HUDEP-2 (cell line): ENCODE data around the gene COL26A1.

Experiments
- DNase-seq, 76 experiments: peaks; one replicate each; lab custom pipeline; 2025; ENCODE audit not compliant: unreplicated experiment in 76 of 76; lab: John Stamatoyannopoulos, UW

COL26A1 gene

DNA sequence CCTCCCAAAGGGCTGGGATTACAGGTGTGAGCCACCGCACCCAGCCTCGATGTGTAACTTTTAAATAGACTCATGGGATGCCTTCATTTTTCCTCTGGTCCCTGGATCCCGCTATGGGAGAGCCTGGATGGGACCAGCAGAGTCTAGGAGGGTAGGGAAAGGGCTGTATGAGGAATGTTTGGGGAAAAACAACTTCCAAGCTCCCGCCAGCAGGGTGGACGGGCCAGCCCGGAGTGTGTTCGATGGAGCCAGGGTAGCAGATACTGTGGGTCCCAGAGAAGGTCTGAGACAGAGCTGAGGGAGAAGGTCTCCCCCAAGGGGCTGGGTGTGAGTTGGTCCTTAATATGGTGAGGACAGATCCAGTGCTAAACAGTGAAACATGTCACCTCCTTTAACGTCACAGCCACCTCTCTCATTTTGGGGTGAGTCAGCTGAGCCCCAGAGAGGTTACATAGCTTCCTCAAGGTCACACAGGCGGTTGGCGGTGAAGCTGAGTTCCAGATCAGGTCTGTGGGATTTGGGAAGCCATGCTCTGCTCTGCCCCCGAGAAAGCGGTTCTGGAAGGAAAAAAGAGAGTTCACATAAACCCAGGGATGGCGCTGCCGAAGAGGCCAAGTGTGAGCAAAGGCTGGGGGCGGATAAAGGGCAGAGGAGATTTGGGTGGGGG lies 200.0 kb downstream of the COL26A1 start:
- no peak for DNase-seq

DNA sequence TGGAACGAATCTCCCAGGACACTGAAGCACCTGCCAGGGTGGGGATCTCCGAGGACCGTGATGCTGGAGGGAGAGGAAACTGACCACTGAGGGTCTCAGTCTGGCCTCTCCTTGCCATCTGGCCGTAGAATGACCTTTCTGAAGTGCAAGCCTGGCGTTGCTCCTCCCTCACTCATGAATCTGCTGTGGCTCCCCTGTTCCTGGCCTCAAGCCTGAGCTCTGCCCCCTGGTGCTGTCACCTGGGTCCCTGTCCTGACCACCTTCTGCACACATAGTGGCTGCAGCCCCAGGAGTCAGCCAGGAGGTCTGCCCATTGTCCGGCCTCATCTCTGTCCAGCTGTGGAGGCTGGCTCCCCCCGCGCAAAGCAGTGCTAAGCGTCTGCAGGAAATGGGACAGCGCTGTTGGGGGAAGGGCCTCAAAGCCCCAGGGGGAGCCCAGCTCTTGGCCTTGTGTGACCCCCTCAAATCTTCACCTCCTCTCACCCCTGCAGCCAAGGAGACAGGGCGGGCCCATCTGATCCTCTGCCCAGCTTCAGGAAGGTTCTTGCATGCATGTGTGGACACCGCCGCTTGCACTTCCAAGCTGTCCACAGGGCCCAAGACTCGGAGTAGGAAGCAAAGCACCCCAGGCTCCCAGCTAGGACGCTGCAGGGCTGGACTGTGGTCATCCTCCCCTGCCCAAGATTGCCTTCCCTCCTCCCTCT lies 200.7 kb downstream of the COL26A1 start:
- DNase-seq, result no peak

DNA sequence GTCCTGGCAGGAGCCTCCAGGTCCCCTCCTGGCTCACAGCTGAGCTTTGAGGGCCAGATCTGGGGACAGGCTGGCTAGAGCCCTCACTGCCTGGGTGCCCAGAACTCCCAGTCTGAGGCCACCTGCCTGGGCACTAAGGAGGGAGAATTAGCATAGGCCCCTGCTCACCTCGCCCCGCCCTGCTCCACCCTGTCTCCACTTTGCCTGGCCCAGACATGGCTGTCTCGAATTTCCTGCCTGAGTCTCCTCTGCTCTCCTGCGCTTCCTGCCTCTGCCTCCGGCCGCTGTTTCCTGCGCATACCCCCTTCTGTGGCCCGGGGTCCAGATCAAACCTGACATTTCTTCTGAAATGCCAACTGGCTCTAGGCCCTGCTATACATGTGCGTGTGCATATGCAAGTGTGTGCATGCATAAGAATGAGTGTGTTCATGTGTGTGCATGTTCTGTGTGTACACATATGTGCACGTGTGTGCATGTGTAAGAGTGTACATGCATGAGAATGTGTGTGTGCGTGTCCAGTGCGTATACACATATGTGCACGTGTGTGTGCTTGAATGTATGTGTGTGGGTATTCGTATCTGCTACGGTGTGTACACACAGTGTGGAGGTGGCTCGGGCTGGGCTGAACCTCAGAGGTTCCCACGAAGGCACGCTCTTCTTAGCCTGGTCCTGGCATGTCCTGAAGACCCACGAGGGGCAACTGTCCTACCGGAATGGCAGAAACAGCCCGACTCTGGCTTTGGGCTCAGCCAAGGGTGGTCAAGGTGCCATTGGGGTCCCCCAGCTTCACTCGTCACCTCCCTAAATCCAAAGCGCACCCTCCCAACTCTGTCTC lies 201.5 kb downstream of the COL26A1 start:
- no peak for DNase-seq

DNA sequence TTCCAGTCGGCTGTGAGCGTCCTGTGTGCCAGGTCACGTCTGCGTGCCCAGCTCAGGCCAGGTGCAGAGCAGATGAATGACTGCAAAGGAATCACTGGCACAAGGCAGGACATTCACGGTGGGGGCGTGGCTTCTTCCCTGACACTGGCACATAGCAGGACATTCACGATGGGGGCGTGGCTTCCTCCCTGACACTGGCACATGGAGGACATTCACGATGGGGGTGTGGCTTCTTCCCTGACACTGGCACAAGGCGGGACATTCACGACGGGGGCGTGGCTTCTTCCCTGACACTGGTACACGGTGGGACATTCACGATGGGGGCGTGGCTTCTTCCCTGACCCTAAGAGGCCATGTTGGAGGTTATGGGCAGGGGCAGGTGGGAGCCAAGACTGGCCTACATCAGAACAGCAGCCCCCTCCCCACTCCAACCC lies 202.1 kb downstream of the COL26A1 start:
- DNase-seq, result peak in 13 of 76 experiments; percentile 2 to 31 (median 8)

DNA sequence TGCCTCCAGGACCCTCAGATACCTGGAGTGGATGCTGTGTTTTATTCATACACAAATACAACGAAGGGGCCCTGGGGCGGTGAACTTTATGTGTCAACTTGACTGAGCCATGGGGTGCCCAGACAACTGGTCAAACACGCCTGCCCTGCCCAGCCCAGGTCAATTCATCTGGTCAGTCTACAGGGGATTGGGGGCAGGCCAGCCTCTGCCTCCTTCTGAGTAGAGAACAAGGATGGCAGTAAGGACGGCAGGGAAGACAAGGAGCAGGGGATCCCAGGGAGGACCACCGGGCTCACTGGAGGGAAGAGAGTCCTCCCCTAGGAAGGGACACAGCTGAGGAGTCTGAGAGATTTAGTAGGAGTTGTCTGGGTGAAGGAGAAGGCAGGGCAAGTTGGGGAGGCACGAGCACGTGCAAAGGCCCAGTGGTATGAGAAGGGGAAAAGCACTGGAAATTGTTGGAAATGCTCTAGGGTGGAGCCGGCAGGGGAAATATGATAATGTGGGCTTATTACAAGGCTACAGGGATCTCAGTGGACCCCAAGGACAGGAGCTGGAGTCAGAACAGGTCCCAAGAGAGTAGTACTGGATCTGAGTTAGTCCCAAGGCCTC lies 203.0 kb downstream of the COL26A1 start:
- no peak for DNase-seq

DNA sequence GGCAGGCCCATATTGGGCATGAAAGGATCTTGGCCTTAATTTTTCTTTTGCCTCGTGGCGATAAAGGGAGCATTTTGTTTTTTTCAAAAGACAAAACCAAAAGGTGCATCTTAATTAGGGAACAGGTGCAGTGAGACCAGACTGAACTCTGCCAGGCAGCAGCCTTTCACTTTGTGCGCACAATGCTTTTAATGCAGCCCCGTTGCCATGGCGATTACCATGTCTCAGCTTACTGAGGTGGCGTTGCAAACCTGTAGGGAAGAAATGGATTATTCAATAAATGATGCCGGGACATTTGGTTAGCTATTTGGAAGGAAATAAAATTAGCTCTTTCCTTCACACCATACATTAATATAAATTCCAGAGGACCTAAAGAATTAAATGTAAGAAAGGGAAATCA lies 204.6 kb downstream of the COL26A1 start:
- DNase-seq, result no peak

DNA sequence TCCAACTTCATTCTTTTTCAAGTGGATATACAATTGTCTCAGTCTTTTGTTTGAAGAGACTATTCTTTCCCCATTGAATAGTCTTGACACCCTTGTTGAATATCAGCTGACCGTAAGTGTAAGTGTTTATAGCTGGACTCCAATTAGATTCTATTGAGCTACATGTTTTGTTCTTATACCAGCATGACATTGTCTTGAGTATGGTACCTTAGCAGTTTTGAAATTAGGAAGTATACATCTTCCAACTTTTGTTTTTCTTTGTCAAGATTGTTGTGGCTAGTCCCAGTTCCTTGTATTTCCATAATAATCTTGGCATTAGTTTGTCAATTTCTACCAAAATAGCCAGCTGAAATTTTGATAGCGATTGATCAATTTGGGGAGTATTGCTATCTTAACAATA lies 209.5 kb downstream of the COL26A1 start:
- DNase-seq, result no peak

DNA sequence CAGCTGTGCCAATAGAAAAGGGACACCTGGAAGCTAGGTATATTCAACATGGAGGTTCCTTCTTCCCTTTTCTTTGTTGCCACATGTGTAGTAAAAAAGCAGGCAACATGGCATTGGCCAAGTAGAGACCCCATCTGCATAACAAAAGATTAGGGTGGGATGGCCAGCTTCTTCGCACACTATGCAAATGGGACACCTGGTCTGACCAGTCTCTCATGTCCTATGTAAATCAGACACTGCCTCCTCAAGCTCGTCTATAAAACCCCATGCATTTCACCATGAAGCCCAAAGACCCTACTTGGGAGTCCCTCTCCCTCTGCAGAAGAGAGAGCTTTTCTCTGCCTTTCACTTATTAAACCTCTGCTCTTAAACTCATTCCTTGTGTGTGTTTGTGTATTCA lies 212.5 kb downstream of the COL26A1 start:
- DNase-seq, result no peak

DNA sequence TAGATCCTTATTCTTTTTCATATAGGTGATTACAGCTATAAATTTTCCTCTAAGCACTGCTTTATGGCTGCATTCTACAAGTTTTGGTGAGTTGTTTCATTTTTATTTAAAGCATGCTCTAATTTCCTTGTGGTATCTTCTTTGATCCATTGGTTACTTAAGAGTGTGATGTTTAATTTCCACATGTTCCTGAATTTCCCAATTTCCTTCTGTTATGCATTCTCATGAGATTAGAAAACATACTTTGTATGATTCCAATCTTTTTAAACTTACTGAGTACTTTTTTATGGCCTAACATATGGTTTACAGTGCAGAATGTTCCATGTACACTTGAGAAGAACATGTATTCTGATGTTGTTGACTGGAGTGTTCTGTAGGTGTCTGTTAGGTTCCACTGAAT lies 213.0 kb downstream of the COL26A1 start:
- no peak for DNase-seq

DNA sequence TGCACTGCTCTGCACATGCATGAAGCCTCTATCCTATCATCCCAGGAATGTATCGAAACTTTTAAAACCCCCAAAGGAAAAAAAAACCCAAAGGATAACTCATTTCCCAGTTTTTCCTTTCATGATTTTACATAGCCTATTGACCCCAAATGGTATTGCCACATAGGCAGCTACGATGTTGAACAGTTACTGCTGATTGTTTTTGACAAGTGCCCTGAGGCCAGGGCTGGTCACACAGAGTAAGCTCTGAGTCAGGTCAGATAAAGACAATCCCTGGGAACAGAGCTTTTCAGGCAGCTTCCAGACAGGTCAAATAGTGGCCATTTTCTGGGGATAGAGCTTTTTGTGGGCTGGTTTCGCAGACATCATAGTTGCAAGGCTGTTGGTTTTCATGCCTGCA lies 214.3 kb downstream of the COL26A1 start:
- DNase-seq, result no peak

DNA sequence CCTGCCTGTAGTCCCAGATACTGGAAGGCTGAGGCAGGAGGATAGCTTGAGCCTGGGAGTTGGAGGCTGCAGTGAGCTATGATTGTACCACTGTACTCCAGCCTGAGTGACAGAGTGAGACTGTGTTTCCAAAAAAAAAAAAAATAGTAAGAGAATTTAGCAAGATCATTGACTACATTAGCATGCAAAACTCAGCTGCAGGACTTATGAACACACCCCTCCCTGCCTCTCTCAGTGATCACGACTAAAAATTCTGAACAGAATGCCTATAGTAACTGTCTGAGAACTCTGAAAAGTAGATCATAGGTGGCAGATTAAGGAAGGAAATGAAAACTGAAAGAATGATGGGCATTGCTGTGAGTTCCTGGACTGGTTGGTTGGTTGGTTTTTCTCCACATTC lies 215.9 kb downstream of the COL26A1 start:
- no peak for DNase-seq

DNA sequence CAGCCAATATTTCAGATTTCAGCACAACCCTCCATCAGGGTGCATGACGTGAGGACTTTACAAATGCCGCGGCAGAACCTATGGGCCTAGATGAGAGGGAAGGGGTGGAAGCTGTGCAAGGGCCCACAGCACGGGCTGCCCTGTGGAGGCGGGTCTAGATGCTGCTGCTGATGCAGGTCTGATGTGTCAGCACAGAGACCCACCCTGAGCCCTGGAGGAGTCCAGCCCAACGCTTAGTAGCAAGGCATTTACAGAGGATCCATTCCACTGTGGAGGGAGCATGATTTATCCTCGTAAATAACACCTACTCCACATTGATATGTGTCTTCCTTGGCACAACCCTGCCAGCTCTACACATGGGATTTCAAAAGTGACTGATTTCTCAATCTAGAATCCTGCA lies 217.9 kb downstream of the COL26A1 start:
- no peak for DNase-seq

DNA sequence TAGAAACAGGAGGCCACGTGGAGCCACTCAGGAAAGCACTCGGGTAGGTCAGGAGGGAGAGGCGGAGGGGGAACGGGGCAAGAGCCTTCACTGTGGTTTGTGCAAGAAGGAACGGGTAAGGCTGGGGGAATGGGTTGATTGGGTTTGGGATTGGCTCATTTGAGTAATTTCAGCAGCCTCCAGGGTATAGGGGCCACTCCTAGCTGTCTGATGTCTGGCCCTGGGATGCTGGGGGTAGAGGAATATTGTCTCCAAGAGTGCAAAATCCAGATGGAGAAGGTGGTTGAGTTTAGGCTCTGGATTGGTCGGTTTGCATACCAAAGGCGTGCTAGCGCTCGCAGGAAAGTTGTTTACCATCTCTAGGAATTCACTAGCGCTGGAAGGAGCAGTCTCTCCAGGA lies 219.2 kb downstream of the COL26A1 start:
- no peak for DNase-seq

DNA sequence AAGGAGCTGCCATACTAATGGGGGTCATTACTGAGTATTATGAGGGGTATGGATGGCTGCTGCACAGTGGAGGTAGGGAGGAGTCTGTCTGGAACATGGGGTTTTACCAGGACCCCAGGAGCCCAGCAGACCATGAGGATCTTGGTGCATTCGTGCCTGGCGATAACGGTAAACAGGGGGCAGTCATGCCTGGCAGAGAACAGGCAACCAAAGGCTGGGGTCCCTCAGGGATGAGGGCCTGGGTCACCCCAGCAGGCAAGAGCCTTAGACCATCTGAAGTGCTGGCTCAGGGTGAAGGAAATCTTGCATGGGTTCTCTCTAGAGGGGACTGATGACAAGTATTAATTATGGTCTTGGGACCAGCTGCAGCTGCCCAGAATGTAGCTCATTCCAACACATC lies 220.3 kb downstream of the COL26A1 start:
- no peak for DNase-seq

DNA sequence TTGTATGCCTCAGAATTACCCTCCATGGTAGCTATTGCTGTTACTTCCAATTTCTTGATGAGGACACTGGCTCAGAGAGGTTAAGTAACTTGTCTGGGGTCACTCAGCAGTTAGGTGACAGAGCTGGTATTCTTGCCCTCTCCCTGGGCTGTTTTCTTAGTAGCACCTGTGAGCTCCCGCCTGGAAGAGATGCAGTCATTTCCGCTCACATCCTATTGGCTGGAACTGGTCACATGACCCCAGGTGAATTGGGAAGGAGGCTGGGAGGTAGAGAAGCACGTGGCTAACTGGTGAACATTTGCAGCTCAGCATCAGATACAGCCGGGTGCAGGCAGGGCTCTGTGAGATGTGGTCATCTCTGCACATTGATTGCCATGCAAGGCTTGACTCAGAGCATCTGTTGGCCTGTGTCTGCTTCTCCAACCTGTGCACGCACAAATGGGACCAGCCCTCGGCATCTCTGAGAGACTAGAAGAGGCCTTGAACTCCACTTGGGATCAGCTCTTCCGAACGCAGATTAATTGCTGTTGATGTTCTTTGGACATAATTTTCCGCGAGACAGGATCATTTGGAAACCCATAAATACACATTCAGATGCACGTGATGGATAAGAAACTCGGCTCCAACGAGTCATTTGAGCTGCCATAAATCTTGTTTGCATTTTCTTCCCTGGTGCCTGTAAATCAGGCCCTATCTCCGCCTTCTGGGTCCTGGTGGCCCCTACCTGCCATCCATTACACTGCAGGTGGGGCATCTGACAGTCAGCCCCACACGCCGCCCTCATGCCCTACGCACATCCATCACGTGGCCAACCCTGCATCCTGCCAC lies 223.6 kb downstream of the COL26A1 start:
- DNase-seq, result no peak

DNA sequence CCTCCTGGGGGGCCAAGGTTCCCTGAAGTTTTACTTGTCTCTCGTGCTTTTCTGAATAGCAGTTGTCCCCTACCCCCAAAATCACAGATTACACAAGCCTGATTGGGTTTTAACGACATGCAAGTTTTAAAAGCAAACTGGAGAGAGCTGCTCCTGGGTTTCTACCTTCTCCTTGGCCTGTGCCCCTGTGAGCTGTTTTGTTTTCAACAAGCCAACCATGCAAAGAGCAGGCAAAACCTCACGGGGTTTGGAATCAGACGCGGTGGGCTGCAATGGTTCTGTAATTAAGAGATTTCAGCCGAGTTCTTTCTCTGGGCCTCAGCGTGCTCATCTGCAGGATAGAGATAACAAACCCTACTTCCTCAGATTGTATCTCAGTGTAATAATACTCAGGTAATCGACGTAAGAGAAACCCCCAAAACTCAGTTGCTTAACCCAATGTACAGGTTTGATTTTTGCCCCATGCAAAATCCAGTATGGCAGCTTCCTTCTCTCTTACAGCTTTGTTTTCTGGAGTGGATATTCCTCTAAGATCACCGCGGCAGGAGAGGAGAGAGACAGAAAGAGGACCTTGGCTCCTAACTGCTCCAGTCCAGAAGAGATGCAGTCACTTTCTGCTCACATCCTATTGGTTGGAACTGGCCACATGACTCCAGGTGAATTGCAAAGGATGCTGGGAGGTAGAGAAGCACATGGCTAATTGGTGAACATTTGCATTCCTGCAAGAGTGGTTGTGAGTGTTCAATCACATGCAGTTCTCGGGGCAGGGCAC lies 224.4 kb downstream of the COL26A1 start:
- DNase-seq, result no peak

DNA sequence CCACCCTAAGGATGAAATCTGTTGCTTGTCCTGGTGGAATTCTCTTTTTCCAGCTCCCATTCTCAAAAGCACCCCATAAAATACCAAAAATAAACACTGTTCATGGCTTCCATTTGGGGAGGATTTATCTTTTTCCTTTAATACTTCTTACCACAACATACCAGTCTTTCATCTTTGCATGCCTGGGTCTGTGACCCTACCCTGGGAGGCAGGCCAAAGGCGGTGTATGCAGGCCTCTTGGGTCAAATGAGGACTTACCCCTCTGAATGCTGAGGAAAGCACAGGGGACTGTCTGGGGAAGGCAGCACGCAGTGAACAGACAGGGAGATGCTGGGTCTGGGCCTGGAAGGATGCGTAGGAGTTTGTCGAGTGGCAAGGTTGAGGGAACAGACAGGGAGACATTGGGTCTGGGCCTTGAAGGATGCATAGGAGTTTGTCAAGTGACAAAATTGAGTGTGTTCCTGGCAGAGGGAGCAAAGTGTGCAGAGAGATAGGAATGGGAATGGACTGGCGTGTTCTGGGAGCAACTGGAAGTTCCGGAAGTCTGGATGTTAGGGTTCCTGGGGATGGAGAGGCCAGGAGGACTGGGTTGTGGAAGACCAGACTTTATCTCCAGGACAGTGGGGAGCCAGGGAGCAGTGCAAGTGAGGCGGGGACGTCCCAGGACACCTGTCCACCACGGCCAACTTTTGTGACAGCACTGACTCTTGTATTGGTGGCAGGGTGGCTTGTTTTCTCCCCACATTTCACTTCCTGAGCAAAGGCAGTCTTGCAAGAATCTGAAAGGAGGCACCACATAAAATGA lies 225.7 kb downstream of the COL26A1 start:
- no peak for DNase-seq

DNA sequence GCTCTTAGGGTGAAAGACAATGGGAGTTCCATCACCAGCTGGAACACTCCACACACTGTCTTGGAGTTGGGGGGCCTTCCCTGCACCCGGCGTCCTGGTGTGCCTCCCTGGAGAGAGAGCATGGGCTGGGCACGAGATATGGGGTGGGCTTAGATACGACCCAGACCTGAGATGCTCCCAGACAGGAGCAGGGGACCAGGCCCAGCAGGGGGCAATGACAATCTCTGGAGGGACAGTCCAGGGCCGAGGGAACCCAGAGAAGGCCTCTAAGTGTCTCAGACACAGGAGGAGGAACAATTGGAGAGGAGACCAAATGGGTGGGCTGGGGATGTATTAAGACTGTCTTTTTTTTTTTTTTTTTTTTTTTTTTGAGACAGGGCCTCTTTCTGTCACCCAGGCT lies 226.4 kb downstream of the COL26A1 start:
- no peak for DNase-seq
